K562 (cell line): Measurements from ENCODE around the gene ABT1. TPM values are rescaled to one million over a fixed set of nuclear protein-coding genes. Genes with fewer than 3 reads are reported as not detected.
A peak's percentile ranks its signal among the peaks of the same experiment; 100 is the strongest.

Experiments
- ARID4B ChIP-seq: sonication (generic); formaldehyde crosslinking; IDR thresholded peaks from 2 replicates; pipeline ENCODE4 v1.8.0; 2022; ENCODE audit warnings: mild to moderate bottlenecking, missing genetic modification reagents
- CGGBP1 ChIP-seq: fragments of 250-450 bp; sonication (Bioruptor Pico); IDR thresholded peaks from 2 replicates; pipeline ENCODE4 v1.9.0; 2021; ENCODE audit warnings: mild to moderate bottlenecking
- HNRNPH1 ChIP-seq: fragments of 200-400 bp; formaldehyde crosslinking; optimal IDR thresholded peaks from 2 replicates; pipeline ENCODE3; 2017; ENCODE audit warnings: low read depth, mild to moderate bottlenecking, low read length, moderate library complexity
- KLF10 ChIP-seq: fragments of 250-450 bp; sonication (Bioruptor Pico); IDR thresholded peaks from 2 replicates; pipeline ENCODE4 v1.6.1; 2021; ENCODE audit warnings: matching md5 sums
- NONO ChIP-seq, 2 experiments: fragments of 200-400 bp in 1 of 2; fragments of 450-650 bp in 1 of 2; formaldehyde crosslinking in 1 of 2; IDR thresholded peaks; 2 replicates each; pipeline ENCODE4 v1.6.1; 2017; ENCODE audit warnings: low read depth in 2 of 2, mild to moderate bottlenecking in 2 of 2, moderate library complexity in 2 of 2, low read length in 1 of 2
- NR2C2 ChIP-seq, 2 experiments: fragments of 200-800 bp in 1 of 2; sonication (Bioruptor generic) in 1 of 2; sonication (generic) in 1 of 2; formaldehyde crosslinking in 1 of 2; IDR thresholded peaks; 2 replicates each; pipeline versions ENCODE4 v1.6.1 to v1.8.0; 2016 to 2022; ENCODE audit warnings: mild to moderate bottlenecking in 1 of 2, missing compliant biosample characterization in 1 of 2, missing genetic modification characterization in 1 of 2, missing genetic modification reagents in 1 of 2
- TBP ChIP-seq: optimal IDR thresholded peaks from 2 replicates; pipeline ENCODE3; 2011; ENCODE audit warnings: low read depth, low read length, improper control_type of control experiment
- TFAM ChIP-seq: fragments of 250-450 bp; sonication (Bioruptor Pico); conservative IDR thresholded peaks from 2 replicates; pipeline ENCODE4 v1.5.0; 2021; ENCODE audit warnings: mild to moderate bottlenecking, moderate library complexity
- VEZF1 ChIP-seq: fragments of 200-800 bp; sonication (Bioruptor generic); IDR thresholded peaks from 2 replicates; pipeline ENCODE4 v1.6.1; 2017; ENCODE audit warnings: missing genetic modification characterization, missing compliant biosample characterization
- ZNF407 ChIP-seq: fragments of 450-650 bp; IDR thresholded peaks from 2 replicates; pipeline ENCODE4 v1.6.1; 2016; ENCODE audit warnings: low read depth
- ZNF79 ChIP-seq: fragments of 250-450 bp; sonication (Bioruptor Pico); IDR thresholded peaks from 2 replicates; pipeline ENCODE4 v1.4.0; 2020; ENCODE audit warnings: low read depth, mild to moderate bottlenecking, moderate library complexity
- polyA plus RNA-seq, 8 experiments: library from polyadenylated mRNA; depleted of rRNA in 4 of 8; stranded (reverse) in 5 of 8; unstranded in 3 of 8; fragments of >200 nt; fragmentation: Nextera tagmentation in 2 of 8; fragmentation: Illumina TruSeq in 1 of 8; extraction: Ambion mirVana in 2 of 8; extraction: Trizol in 1 of 8; gene quantifications; 2 replicates each; pipeline versions ENCODE4 v1.2.1 to v1.2.3, GENCODE V29; 2011 to 2014; ENCODE audit warnings: inconsistent platforms in 1 of 8, missing spikeins in 1 of 8
- total RNA-seq, 7 experiments: library from RNA; depleted of rRNA in 6 of 7; stranded (reverse); fragments of >200 nt in 6 of 7; fragmentation: Illumina TruSeq in 2 of 7; extraction: Trizol in 2 of 7; gene quantifications; 2 replicates each; pipeline versions ENCODE4 v1.2.1 to v1.2.3, GENCODE V29; 2011 to 2021; ENCODE audit warnings: low replicate concordance in 1 of 7

Gene ABT1
- total and polyA plus RNA-seq, 9 of the 15 experiments (the other 6 are each of a cell fraction or from before 2014, with no cell fraction given) = 8.8 to 52.7 (median 40.7) TPM

GRCh38 chr6:26571592-26572296 lies 25.0 kb upstream of the ABT1 start (continued):
- TF ChIP-seq ZNF407 = peak; percentile 77
- 0 out of 4 replicates have a peak, but pooled peaks of 1 of the 2 experiments have one; percentile 55 for TF ChIP-seq NONO (IDR thresholded peaks at IDR 0.05; ENCODE audit: low read depth in 2 of 2, low read length in 1 of 2)
- TF ChIP-seq TFAM (CRISPR knock-in tag) = no peak
- TF ChIP-seq NR2C2 (CRISPR knock-in tag; IDR thresholded peaks at IDR 0.05) = peak; percentile 80
- TF ChIP-seq NR2C2 (tag; IDR thresholded peaks at IDR 0.05) = peak; percentile 95
- no peak for TF ChIP-seq ZNF79 (CRISPR knock-in tag)
- TF ChIP-seq TBP = peak; percentile 100
- TF ChIP-seq VEZF1 (CRISPR knock-in tag) = peak; percentile 64
- TF ChIP-seq CGGBP1 (CRISPR knock-in tag) = 0 out of 2 replicates have a peak, but pooled peaks have one; percentile 18
- no peak for TF ChIP-seq KLF10
- TF ChIP-seq HNRNPH1 = no peak
- peak; percentile 19; the same call in 1 of the 2 replicates for TF ChIP-seq ARID4B
